DOHH2 (cell line): ENCODE measurements around the gene BUD13.

Experiments
- H3F3A ChIP-seq: fragments of 200-600 bp; sonication (generic), shearing (Covaris generic); 2 replicates; pipeline ENCODE4 v1.6.0; 2016; ENCODE audit warnings: antibody characterized with exemption, mild to moderate bottlenecking; ENCODE audit not compliant: control insufficient read depth, insufficient read depth
- H3K27ac ChIP-seq: fragments of 200-600 bp; sonication (generic); 2 replicates; pipeline ENCODE4 v1.5.1; 2014; ENCODE audit warnings: low read depth, mild to moderate bottlenecking, low read length, moderate library complexity
- H3K27me3 ChIP-seq: fragments of 200-600 bp; sonication (generic); 2 replicates; pipeline ENCODE4 v1.6.1; 2014; ENCODE audit warnings: mild to moderate bottlenecking, low read length, mixed read lengths; ENCODE audit not compliant: control insufficient read depth
- H3K36me3 ChIP-seq: fragments of 200-600 bp; sonication (generic); 2 replicates; pipeline ENCODE4 v1.6.1; 2014; ENCODE audit warnings: mild to moderate bottlenecking, low read length, moderate library complexity, mixed read lengths; ENCODE audit not compliant: control insufficient read depth
- H3K4me1 ChIP-seq: fragments of 200-600 bp; sonication (generic); 2 replicates; pipeline ENCODE4 v1.6.1; 2014; ENCODE audit warnings: mild to moderate bottlenecking, low read length, mixed read lengths; ENCODE audit not compliant: control insufficient read depth
- H3K4me2 ChIP-seq: fragments of 200-600 bp; sonication (generic); 2 replicates; pipeline ENCODE4 v1.6.0; 2014; ENCODE audit warnings: mild to moderate bottlenecking, low read length, moderate library complexity
- H3K4me3 ChIP-seq: fragments of 200-600 bp; sonication (generic); 2 replicates; pipeline ENCODE4 v1.5.1; 2014; ENCODE audit warnings: mild to moderate bottlenecking, low read length, mixed read lengths
- H3K79me2 ChIP-seq: fragments of 200-600 bp; sonication (generic); 2 replicates; pipeline ENCODE4 v1.6.1; 2014; ENCODE audit warnings: mild to moderate bottlenecking, low read length, mixed read lengths; ENCODE audit not compliant: control insufficient read depth
- H3K9me2 ChIP-seq: fragments of 200-600 bp; sonication (generic); replicated peaks from 2 replicates; pipeline ENCODE4 v1.6.1; 2014; ENCODE audit warnings: mild to moderate bottlenecking, low read length, mixed read lengths; ENCODE audit not compliant: control insufficient read depth
- H3K9me3 ChIP-seq: fragments of 200-600 bp; sonication (generic); 2 replicates; pipeline ENCODE4 v1.6.1; 2014; ENCODE audit warnings: antibody characterized with exemption, low read length, mixed read lengths; ENCODE audit not compliant: control insufficient read depth, insufficient read depth
- H4K20me1 ChIP-seq: fragments of 200-600 bp; sonication (generic); 2 replicates; pipeline ENCODE4 v1.6.0; 2014; ENCODE audit warnings: low read depth, mild to moderate bottlenecking, antibody characterized with exemption, low read length, moderate library complexity; ENCODE audit not compliant: control insufficient read depth, insufficient read depth
- CTCF ChIP-seq: fragments of 200-600 bp; sonication (generic); IDR thresholded peaks from one replicate; pipeline ENCODE4 v1.5.1; 2014; ENCODE audit warnings: antibody characterized with exemption, mild to moderate bottlenecking, low read depth, low read length; ENCODE audit not compliant: poor library complexity, severe bottlenecking
- EZH2phosphoT487 ChIP-seq: fragments of 200-600 bp; sonication (generic); IDR thresholded peaks from 2 replicates; pipeline ENCODE4 v1.6.1; 2017; ENCODE audit warnings: borderline replicate concordance, mild to moderate bottlenecking, antibody characterized with exemption, low read length, moderate library complexity, mixed read lengths

Gene BUD13

GRCh38 chr11:116800610-116801009 is 27.8 kb upstream of the BUD13 start:
- H3K9me3 ChIP-seq, result no peaks in the 10 kb centered on the region
- no peaks in the 10 kb centered on the region for H4K20me1 ChIP-seq
- H3K27ac ChIP-seq, result no peak overlapping the region
- TF ChIP-seq CTCF (no peak), EZH2phosphoT487 (no peak)
- H3K4me2 ChIP-seq, result no peak overlapping the region
- no peaks in the 10 kb centered on the region for H3F3A ChIP-seq
- no peaks in the 10 kb centered on the region for H3K9me2 ChIP-seq
- H3K4me1 ChIP-seq, result no peaks in the 10 kb centered on the region
- peaks cover 32% of the 10 kb centered on the region for H3K27me3 ChIP-seq
- no peaks in the 10 kb centered on the region for H3K79me2 ChIP-seq
- H3K4me3 ChIP-seq, result no peak overlapping the region
- H3K36me3 ChIP-seq, result no peaks in the 10 kb centered on the region

- no peak for TF ChIP-seq EZH2phosphoT487
- TF ChIP-seq CTCF, result no peak
- peaks cover 17% of the 10 kb centered on the region for H3K27me3 ChIP-seq
Measured at GRCh38 chr11:116798368-116798767, 25.6 kb upstream of the BUD13 start.

GRCh38 chr11:116797816-116798215 is 25.0 kb upstream of the BUD13 start:
- peaks cover 17% of the 10 kb centered on the region for H3K27me3 ChIP-seq
- H3K9me2 ChIP-seq, result no peaks in the 10 kb centered on the region
- H3K4me1 ChIP-seq, result no peaks in the 10 kb centered on the region
- H3K4me3 ChIP-seq, result no peak overlapping the region
- H3K4me2 ChIP-seq, result no peak overlapping the region
- no peaks in the 10 kb centered on the region for H3F3A ChIP-seq
- H3K27ac ChIP-seq, result no peak overlapping the region
- no peaks in the 10 kb centered on the region for H4K20me1 ChIP-seq
- TF ChIP-seq EZH2phosphoT487, result no peak
- TF ChIP-seq CTCF, result no peak
- no peaks in the 10 kb centered on the region for H3K36me3 ChIP-seq
- no peaks in the 10 kb centered on the region for H3K9me3 ChIP-seq
- H3K79me2 ChIP-seq, result no peaks in the 10 kb centered on the region

More at GRCh38 chr11:116798368-116798767, 25.6 kb upstream of the BUD13 start:
- no peaks in the 10 kb centered on the region for H3K36me3 ChIP-seq
- H3F3A ChIP-seq, result no peaks in the 10 kb centered on the region
- H3K4me1 ChIP-seq, result no peaks in the 10 kb centered on the region
- no peak overlapping the region for H3K27ac ChIP-seq
- no peaks in the 10 kb centered on the region for H3K79me2 ChIP-seq
- no peak overlapping the region for H3K4me3 ChIP-seq
- no peaks in the 10 kb centered on the region for H3K9me2 ChIP-seq
- H3K4me2 ChIP-seq, result no peak overlapping the region
- H4K20me1 ChIP-seq, result no peaks in the 10 kb centered on the region
- H3K9me3 ChIP-seq, result no peaks in the 10 kb centered on the region

GRCh38 chr11:116796548-116796947 is 23.8 kb upstream of the BUD13 start:
- H3K4me1 ChIP-seq, result no peaks in the 10 kb centered on the region
- H3K4me3 ChIP-seq, result no peak overlapping the region
- no peak overlapping the region for H3K27ac ChIP-seq
- no peak for TF ChIP-seq EZH2phosphoT487
- no peak for TF ChIP-seq CTCF
- H3K79me2 ChIP-seq, result no peaks in the 10 kb centered on the region
- no peaks in the 10 kb centered on the region for H4K20me1 ChIP-seq
- no peaks in the 10 kb centered on the region for H3K36me3 ChIP-seq
- H3K9me3 ChIP-seq, result no peaks in the 10 kb centered on the region
- H3K27me3 ChIP-seq, result peaks cover 17% of the 10 kb centered on the region
- no peak overlapping the region for H3K4me2 ChIP-seq
- no peaks in the 10 kb centered on the region for H3K9me2 ChIP-seq
- no peaks in the 10 kb centered on the region for H3F3A ChIP-seq
